Thymus (tissue), 11 donors: ENCODE results near the gene JMJD8. TPM values are rescaled to one million over a fixed set of nuclear protein-coding genes. Genes with fewer than 3 reads are reported as not detected.
A peak's percentile ranks its signal among the peaks of the same experiment; 100 is the strongest.

Experiments
- DNase-seq, 9 donors: peaks; one replicate each; pipeline ENCODE4 v3.0.0-alpha.2; 2013; ENCODE audit warnings: low spot score in 9 of 9, low read depth in 6 of 9, missing footprints in 1 of 9
- H3K27ac ChIP-seq, 2 donors: one replicate each; pipeline ENCODE4 v1.5.1; 2013; ENCODE audit warnings: control low read depth in 1 of 2, low read depth in 1 of 2, low read length in 1 of 2, mild to moderate bottlenecking in 1 of 2, moderate library complexity in 1 of 2
- H3K27me3 ChIP-seq, 2 donors: one replicate each; pipeline ENCODE4 v1.5.1; 2013; ENCODE audit warnings: low read length in 1 of 2; ENCODE audit not compliant: control insufficient read depth in 2 of 2, insufficient read depth in 1 of 2
- H3K36me3 ChIP-seq, 2 donors: one replicate each; pipeline ENCODE4 v1.5.1; 2013; ENCODE audit warnings: low read length in 1 of 2, mild to moderate bottlenecking in 1 of 2, moderate library complexity in 1 of 2; ENCODE audit not compliant: control insufficient read depth in 2 of 2, insufficient read depth in 2 of 2
- H3K4me1 ChIP-seq, 2 donors: one replicate each; pipeline ENCODE4 v1.5.1; 2013; ENCODE audit warnings: low read length in 2 of 2; ENCODE audit not compliant: control insufficient read depth in 2 of 2, insufficient read depth in 2 of 2
- H3K4me3 ChIP-seq, 2 donors: one replicate each; pipeline ENCODE4 v1.5.1; 2013; ENCODE audit warnings: low read length in 2 of 2, control low read depth in 1 of 2, mild to moderate bottlenecking in 1 of 2
- H3K9me3 ChIP-seq, 2 donors: one replicate each; pipeline ENCODE4 v1.5.1; 2013; ENCODE audit warnings: low read length in 1 of 2, mild to moderate bottlenecking in 1 of 2; ENCODE audit not compliant: control insufficient read depth in 2 of 2, insufficient read depth in 1 of 2
- WGBS: extraction: QIAGEN DNeasy Blood & Tissue Kit; methylation state at CpG from one replicate; pipeline ENCODE4 v1.1.7; 2013; 5-methylcytosine and 5-hydroxymethylcytosine counted together
- polyA plus RNA-seq: library from polyadenylated mRNA; stranded (reverse); fragments of 200-250 nt; gene quantifications from one replicate; pipeline ENCODE4 v1.2.3, GENCODE V29; 2013
- total RNA-seq: library from RNA; stranded (reverse); fragments of 120-200 nt; gene quantifications from one replicate; pipeline ENCODE4 v1.2.4, GENCODE V29; 2013
- donor health status: healthy.

The JMJD8 gene
- total and polyA plus RNA-seq, 2 donors, result 23.4 to 31.2 TPM

GRCh38 chr16:645852-646678 is 38.1 kb downstream of the JMJD8 start:
- H3K4me1 ChIP-seq, result peaks cover 28 to 30% of the 10 kb centered on the region in 2 donors

DNA sequence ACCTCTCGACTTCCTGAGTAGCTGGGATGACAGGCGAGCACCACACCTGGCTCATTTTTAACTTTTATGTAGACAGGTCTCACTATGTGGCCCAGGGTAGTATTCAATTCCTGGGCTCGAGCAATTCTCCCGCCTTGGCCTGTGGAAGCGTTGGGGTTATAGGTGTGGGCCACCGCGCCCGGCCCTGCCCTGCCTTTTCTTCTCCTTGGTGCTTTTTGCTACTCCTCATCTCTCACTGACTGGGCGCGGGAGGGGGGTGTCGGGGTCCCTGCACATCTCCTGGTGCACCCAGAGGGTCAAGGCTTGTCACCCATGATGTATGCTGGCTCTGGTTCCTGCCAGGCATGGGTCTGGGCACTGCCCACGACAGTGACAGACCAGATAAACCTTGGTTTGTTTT is 39.6 kb downstream of the JMJD8 start:
- Histone ChIP-seq H3K27me3 (peaks cover 26 to 34% of the 10 kb centered on the region in 2 donors), H3K4me1 (peaks cover 20 to 27% of the 10 kb centered on the region in 2 donors), H3K27ac (no peak overlapping the region), H3K4me3 (no peak overlapping the region), H3K36me3 (no peaks in the 10 kb centered on the region), H3K9me3 (no peaks in the 10 kb centered on the region)
- no peak for DNase-seq
- WGBS, result 95% methylated on average over 12 of the region's 12 CpGs

More at GRCh38 chr16:645852-646678, 38.1 kb downstream of the JMJD8 start:
- WGBS, result 96% methylated on average over 32 of the region's 32 CpGs
- Histone ChIP-seq H3K9me3 (no peaks in the 10 kb centered on the region), H3K4me3 (no peak overlapping the region), H3K36me3 (no peaks in the 10 kb centered on the region), H3K27ac (no peak overlapping the region), H3K27me3 (peaks cover 24 to 26% of the 10 kb centered on the region in 2 donors)
- DNase-seq, result no peak

DNA sequence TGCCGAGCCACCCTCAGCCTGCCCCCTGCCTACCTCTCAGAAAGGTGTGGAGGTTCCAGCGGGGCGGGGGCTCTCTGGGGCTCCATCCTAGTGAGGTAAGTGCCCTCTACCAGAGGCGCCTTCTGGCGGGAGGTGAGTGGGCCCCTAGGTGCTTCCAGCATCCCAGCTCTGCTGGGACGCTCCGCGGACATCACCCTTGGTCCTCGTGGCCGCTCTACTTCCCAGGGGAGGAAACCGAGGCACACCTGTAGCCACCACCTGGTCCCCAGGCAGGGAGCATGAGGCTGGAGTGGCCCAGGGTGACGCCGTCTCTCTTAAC is 41.1 kb downstream of the JMJD8 start:
- H3K4me1 ChIP-seq, result peaks cover 12 to 18% of the 10 kb centered on the region in 2 donors
- 97% methylated on average over 13 of the region's 13 CpGs for WGBS
- H3K36me3 ChIP-seq, result no peaks in the 10 kb centered on the region
- H3K27me3 ChIP-seq, result peaks cover 26 to 34% of the 10 kb centered on the region in 2 donors
- no peak overlapping the region for H3K27ac ChIP-seq
- no peaks in the 10 kb centered on the region for H3K9me3 ChIP-seq
- no peak for DNase-seq
- H3K4me3 ChIP-seq, result no peak overlapping the region

DNA sequence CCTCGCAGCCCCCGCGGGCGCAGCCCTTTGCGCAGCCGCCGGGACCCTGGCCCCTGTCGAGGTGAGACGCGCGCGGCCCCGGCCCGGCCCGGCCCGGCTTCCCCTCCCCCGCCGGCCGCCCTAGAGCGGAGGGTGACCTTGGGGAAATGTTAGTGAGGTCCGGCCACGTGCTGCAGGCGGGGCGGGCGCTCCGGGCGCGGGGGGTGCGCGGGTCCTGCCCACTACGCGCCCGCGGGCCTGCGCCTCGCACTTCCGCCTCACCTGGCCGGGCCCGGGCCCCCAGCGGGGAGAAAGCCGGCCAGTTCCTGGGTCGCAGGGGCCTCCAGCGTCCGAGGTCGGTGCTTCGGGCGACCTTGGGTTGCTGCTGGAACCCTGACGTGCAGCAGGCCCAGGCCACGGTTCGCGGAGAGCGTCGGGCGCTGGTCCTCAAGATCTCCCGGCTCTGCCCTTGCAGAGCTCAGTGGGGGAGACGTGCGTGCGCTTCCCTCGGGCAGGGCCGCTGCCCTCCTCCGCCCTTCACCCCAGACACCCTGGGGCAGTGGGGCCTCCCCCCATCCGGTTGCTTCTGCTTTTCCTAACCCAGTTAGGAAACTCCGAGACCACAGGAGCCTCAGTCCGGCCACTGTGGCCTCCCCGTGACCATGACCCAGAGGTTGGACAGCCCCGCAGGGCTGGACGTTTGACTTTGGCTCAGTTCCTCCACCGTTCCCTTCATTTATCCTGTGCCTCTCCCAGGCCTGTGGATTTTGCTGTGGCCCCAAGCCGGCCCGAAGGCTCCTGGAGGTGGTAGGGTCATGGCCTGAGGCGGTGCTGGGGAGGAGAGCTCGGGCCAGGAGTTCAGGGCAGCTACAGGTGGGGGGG is 41.7 kb downstream of the JMJD8 start:
- Histone ChIP-seq H3K4me1 (peaks cover 10 to 17% of the 10 kb centered on the region in 2 donors), H3K4me3 (peak overlapping the region; percentile 13 to 64), H3K27me3 (peaks cover 26 to 34% of the 10 kb centered on the region in 2 donors), H3K9me3 (no peaks in the 10 kb centered on the region), H3K36me3 (no peaks in the 10 kb centered on the region), H3K27ac (no peak overlapping the region)
- peak in 1 of 9 donors; percentile 27 for DNase-seq
- 13% methylated on average over 72 of the region's 72 CpGs for WGBS

- Histone ChIP-seq H3K27me3 (peaks cover 26 to 34% of the 10 kb centered on the region in 2 donors), H3K4me3 (peak within 1 kb of the TSS; percentile 40 to 64), H3K9me3 (peaks cover 0 to 3% of the 10 kb centered on the region in 2 donors), H3K4me1 (peaks cover 10 to 21% of the 10 kb centered on the region in 2 donors), H3K36me3 (no peaks in the 10 kb centered on the region), H3K27ac (peak within 1 kb of the TSS in 1 of 2 donors; percentile 52)
- 2% methylated on average over 81 of the region's 81 CpGs for WGBS
- DNase-seq, result peak in 2 of 9 donors; percentile 35 to 66
Observed at GRCh38 chr16:641326-642188, 42.6 kb downstream of the JMJD8 start, which contains the start of gene MCRIP2. Gene MCRIP2 (plus strand): TSS chr16:641828. CDS start chr16:641992, 164 bp downstream.

DNA sequence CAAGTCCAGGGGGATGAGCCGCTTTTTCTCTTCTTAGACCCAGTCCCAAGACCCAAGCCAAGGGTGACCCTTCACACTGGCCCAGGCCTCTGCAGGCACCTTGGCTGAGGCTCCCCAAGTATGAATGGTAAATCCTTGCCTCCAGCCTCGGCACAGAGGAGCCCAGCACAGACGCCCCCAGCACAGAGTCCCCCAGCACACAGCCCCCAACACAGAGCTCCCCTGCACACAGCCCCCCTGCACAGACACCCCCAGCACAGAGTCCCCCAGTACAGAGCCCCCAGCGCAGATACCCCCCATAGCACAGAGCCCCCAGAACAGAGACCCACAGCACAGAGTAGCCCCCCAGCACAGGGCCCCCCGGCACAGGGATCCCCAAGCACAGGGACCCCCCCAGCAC is 43.5 kb downstream of the JMJD8 start:
- 96% methylated on average over 5 of the region's 5 CpGs for WGBS
- no peak overlapping the region for H3K27ac ChIP-seq
- H3K4me1 ChIP-seq, result peaks cover 11 to 25% of the 10 kb centered on the region in 2 donors
- H3K9me3 ChIP-seq, result peaks cover 0 to 6% of the 10 kb centered on the region in 2 donors
- peaks cover 26 to 34% of the 10 kb centered on the region in 2 donors for H3K27me3 ChIP-seq
- DNase-seq, result no peak
- no peaks in the 10 kb centered on the region for H3K36me3 ChIP-seq
- no peak overlapping the region for H3K4me3 ChIP-seq

- Histone ChIP-seq H3K4me1 (peaks cover 16 to 35% of the 10 kb centered on the region in 2 donors), H3K27ac (no peak overlapping the region), H3K9me3 (peaks cover 0 to 6% of the 10 kb centered on the region in 2 donors), H3K27me3 (peaks cover 26 to 31% of the 10 kb centered on the region in 2 donors), H3K4me3 (no peak overlapping the region), H3K36me3 (peaks cover 3 to 6% of the 10 kb centered on the region in 2 donors)
- 93% methylated on average over 9 of the region's 9 CpGs for WGBS
- DNase-seq, result no peak
Observed at GRCh38 chr16:638836-639235, 45.3 kb downstream of the JMJD8 start.

- Histone ChIP-seq H3K27me3 (peaks cover 21 to 24% of the 10 kb centered on the region in 2 donors), H3K4me1 (peaks cover 16 to 35% of the 10 kb centered on the region in 2 donors), H3K27ac (no peak overlapping the region), H3K9me3 (peaks cover 0 to 6% of the 10 kb centered on the region in 2 donors), H3K36me3 (peaks cover 6 to 10% of the 10 kb centered on the region in 2 donors), H3K4me3 (no peak overlapping the region)
- WGBS, result 95% methylated on average over 15 of the region's 15 CpGs
- DNase-seq, result no peak
Observed at GRCh38 chr16:638034-638543, 46.0 kb downstream of the JMJD8 start.
